Measurements from ENCODE around the gene VSIR. TPM values are rescaled to one million over a fixed set of nuclear protein-coding genes. Genes with fewer than 3 reads are reported as not detected.

The VSIR gene
- total and polyA plus RNA-seq, 12 donors = 36.6 to 112 (median 69.0) TPM

DNA sequence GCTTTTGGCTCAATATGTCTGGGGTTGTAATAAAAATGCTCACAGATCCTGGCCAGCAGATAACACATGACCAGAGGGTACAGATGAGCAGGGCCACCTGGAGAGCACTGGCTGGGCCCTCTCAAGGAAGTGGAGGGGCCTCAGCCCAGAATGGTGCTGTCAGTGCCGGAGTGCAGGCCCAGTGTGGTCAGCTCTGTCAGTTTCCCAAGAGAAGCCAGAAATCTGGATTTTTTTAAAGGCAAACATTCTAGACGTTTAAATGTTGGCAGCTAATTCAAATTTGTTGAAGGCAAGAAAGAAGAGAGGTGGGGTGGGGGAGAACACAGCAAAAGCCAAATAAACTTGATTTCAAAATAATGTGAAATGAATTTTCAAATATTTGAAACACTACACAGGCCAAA lies 55.8 kb downstream of the VSIR start:
- Histone ChIP-seq H3K4me3 (no peak overlapping the region), H3K27me3 (no peaks in the 10 kb centered on the region), H3K36me3 (no peaks in the 10 kb centered on the region), H3K27ac (peak overlapping the region in 6 of 10 donors; percentile 23 to 58 (median 41)), H3K9me3 (no peaks in the 10 kb centered on the region), H3K4me1 (peaks cover 28 to 73% (median 55%) of the 10 kb centered on the region in 9 donors)
- DNase-seq = no peak
- ATAC-seq = no peak
- 54 to 66% methylated on average over 2 of the region's 2 CpGs for WGBS, 2 donors
- TF ChIP-seq, protein P1, sequence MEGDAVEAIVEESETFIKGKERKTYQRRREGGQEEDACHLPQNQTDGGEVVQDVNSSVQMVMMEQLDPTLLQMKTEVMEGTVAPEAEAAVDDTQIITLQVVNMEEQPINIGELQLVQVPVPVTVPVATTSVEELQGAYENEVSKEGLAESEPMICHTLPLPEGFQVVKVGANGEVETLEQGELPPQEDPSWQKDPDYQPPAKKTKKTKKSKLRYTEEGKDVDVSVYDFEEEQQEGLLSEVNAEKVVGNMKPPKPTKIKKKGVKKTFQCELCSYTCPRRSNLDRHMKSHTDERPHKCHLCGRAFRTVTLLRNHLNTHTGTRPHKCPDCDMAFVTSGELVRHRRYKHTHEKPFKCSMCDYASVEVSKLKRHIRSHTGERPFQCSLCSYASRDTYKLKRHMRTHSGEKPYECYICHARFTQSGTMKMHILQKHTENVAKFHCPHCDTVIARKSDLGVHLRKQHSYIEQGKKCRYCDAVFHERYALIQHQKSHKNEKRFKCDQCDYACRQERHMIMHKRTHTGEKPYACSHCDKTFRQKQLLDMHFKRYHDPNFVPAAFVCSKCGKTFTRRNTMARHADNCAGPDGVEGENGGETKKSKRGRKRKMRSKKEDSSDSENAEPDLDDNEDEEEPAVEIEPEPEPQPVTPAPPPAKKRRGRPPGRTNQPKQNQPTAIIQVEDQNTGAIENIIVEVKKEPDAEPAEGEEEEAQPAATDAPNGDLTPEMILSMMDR (IDR thresholded peaks at IDR 0.05) = no peak
- intact Hi-C loops (cut with DNase I) = loop anchor here in 2 of 10 donors (10.0 kb wide), 2 partner anchors 57 to 177 kb away; partner anchors contain the start of gene VSIR (in 1 of the 2)

DNA sequence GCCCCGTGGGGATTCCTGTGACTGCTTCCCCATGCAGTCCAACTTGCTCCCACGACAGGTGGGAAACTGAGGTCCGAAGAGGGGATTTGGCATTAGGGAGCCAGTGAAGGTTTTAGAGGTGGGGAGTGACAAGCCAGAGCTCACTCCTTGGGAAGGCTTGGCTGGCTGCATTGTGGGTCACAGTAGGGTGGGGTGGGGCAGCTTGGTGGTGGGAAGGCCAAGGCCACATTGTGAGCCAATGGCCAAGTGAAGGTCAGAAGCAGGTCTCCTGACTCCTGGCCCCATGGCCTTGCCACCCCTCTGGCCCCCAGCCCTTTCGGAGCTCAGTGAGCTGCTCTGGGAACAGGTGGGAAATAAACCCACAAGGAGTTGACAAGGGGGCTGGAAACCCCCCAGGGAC lies 56.3 kb downstream of the VSIR start:
- 89 to 92% methylated on average over 4 of the region's 4 CpGs for WGBS, 2 donors
- no peaks in the 10 kb centered on the region for H3K27me3 ChIP-seq

DNA sequence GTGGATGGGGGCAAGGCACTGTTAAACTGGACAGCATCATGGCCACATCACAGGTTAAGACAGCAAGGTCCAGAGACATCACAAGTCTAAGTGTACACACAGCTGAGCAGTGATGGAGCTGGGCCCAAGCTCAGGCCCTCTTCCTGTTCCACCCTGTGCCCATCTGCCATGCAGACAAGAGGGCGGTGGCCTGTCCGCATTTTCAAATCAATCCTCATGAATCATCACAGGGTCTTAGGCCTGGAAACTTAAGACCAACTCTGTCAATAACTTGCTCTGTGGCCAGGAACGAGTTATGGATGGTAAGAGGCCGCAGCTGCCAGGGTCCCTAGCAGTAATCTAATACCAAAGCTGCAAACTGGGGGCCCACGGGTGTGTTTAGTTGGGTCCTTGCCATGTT lies 56.9 kb downstream of the VSIR start:
- no peaks in the 10 kb centered on the region for H3K27me3 ChIP-seq
- ATAC-seq = no peak
- H3K27ac ChIP-seq = peak overlapping the region in 3 of 10 donors; percentile 10 to 25 (median 23)
- WGBS, 2 donors = 92 to 93% methylated on average over 5 of the region's 5 CpGs
- H3K36me3 ChIP-seq = no peaks in the 10 kb centered on the region
- TF ChIP-seq, protein P1 (IDR thresholded peaks at IDR 0.05) = no peak
- no peak overlapping the region for H3K4me3 ChIP-seq
- intact Hi-C loops (cut with DNase I) = loop anchor here in 2 of 10 donors (10.0 kb wide), 2 partner anchors 58 to 178 kb away; partner anchors contain the start of gene VSIR (in 1 of the 2)
- H3K4me1 ChIP-seq = peaks cover 28 to 81% (median 62%) of the 10 kb centered on the region in 9 donors
- DNase-seq = no peak
- H3K9me3 ChIP-seq = no peaks in the 10 kb centered on the region

More for the DNA sequence above, 56.3 kb downstream of the VSIR start:
- H3K4me1 ChIP-seq = peaks cover 28 to 78% (median 59%) of the 10 kb centered on the region in 9 donors
- intact Hi-C loops (cut with DNase I) = loop anchor here in 2 of 10 donors (10.0 kb wide), 2 partner anchors 58 to 178 kb away; partner anchors contain the start of gene VSIR (in 1 of the 2)
- no peak for ATAC-seq
- H3K36me3 ChIP-seq = no peaks in the 10 kb centered on the region
- TF ChIP-seq, protein P1 (IDR thresholded peaks at IDR 0.05) = no peak
- H3K27ac ChIP-seq = peak overlapping the region in 5 of 10 donors; percentile 23 to 48 (median 26)
- DNase-seq = no peak
- H3K9me3 ChIP-seq = no peaks in the 10 kb centered on the region
- H3K4me3 ChIP-seq = no peak overlapping the region

DNA sequence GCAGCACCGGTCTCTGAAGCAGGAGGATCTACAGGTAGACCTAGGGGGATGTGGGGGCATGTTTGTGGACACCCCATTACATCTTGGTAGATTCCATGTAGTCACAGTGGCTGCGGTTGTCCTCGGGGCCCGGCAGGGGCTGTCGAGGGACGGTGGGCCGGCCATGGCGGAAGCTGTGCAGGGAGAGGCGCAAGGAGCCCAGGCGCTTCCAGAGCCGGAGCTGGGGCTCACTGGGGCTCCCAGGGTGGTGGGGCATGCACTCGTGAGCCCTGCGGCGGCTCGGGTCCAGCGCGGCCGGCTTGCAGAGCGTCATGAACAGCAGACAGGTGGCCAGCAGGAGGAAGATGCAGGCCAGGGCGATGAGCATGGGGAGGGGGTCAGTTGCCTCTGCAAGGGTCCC lies 57.5 kb downstream of the VSIR start:
- H3K4me3 ChIP-seq = peak overlapping the region in 1 of 10 donors; percentile 9
- intact Hi-C loops (cut with DNase I) = loop anchor here in 2 of 10 donors (10.0 kb wide), 2 partner anchors 59 to 179 kb away; partner anchors contain the start of gene VSIR (in 1 of the 2)
- WGBS, 2 donors = 96 to 97% methylated on average over 19 to 20 of the region's 20 CpGs
- no peak overlapping the region for H3K27ac ChIP-seq
- H3K27me3 ChIP-seq = no peaks in the 10 kb centered on the region
- no peaks in the 10 kb centered on the region for H3K9me3 ChIP-seq
- TF ChIP-seq, protein P1 (IDR thresholded peaks at IDR 0.05) = no peak
- DNase-seq = no peak
- no peaks in the 10 kb centered on the region for H3K36me3 ChIP-seq
- ATAC-seq = no peak
- peaks cover 28 to 81% (median 62%) of the 10 kb centered on the region in 9 donors for H3K4me1 ChIP-seq
